Stimulated activated CD4-positive, alpha-beta T cell treated with anti-CD3 and anti-CD28 coated beads, Interleukin-2, amount 100 ng/mL, for 24 hours (primary cell): ENCODE measurements around the gene SMURF1.

Experiments
- DNase-seq, 2 donors: peaks; one replicate each; pipeline ENCODE4 v3.0.0-alpha.2; 2020

SMURF1 gene

GRCh38 chr7:99141841-99142726 is 1.8 kb downstream of the SMURF1 start:
- DNase-seq = peak; percentile 67 to 68

GRCh38 chr7:99141334-99141733 is 2.6 kb downstream of the SMURF1 start:
- DNase-seq = no peak

GRCh38 chr7:99140813-99141212 is 3.1 kb downstream of the SMURF1 start:
- no peak for DNase-seq

- no peak for DNase-seq
Measured at GRCh38 chr7:99139036-99139435, 4.9 kb downstream of the SMURF1 start.

GRCh38 chr7:99137411-99138180 is 6.3 kb downstream of the SMURF1 start:
- no peak for DNase-seq

GRCh38 chr7:99135938-99136337 is 8.0 kb downstream of the SMURF1 start:
- no peak for DNase-seq

GRCh38 chr7:99133766-99134564 is 9.9 kb downstream of the SMURF1 start:
- no peak for DNase-seq

- no peak for DNase-seq
Measured at GRCh38 chr7:99132595-99133321, 11.2 kb downstream of the SMURF1 start.

GRCh38 chr7:99131290-99131689 is 12.6 kb downstream of the SMURF1 start:
- DNase-seq = no peak

- no peak for DNase-seq
Measured at GRCh38 chr7:99129536-99129935, 14.4 kb downstream of the SMURF1 start.

- DNase-seq = no peak
Measured at GRCh38 chr7:99129001-99129400, 14.9 kb downstream of the SMURF1 start.

GRCh38 chr7:99128076-99128950 is 15.6 kb downstream of the SMURF1 start:
- DNase-seq = no peak

- DNase-seq = no peak
Measured at GRCh38 chr7:99127636-99128035, 16.3 kb downstream of the SMURF1 start.

- no peak for DNase-seq
Measured at GRCh38 chr7:99126921-99127553, 16.9 kb downstream of the SMURF1 start.

- no peak for DNase-seq
Measured at GRCh38 chr7:99125505-99125865, 18.4 kb downstream of the SMURF1 start.

GRCh38 chr7:99124751-99125504 is 19.0 kb downstream of the SMURF1 start:
- no peak for DNase-seq

- no peak for DNase-seq
Measured at GRCh38 chr7:99124236-99124635, 19.7 kb downstream of the SMURF1 start.

- no peak for DNase-seq
Measured at GRCh38 chr7:99123571-99124033, 20.3 kb downstream of the SMURF1 start.

GRCh38 chr7:99122762-99123161 is 21.1 kb downstream of the SMURF1 start:
- no peak for DNase-seq

- no peak for DNase-seq
Measured at GRCh38 chr7:99121496-99122021, 22.3 kb downstream of the SMURF1 start.
